WTC11 (cell line): ENCODE data around the gene POGZ. TPM values are rescaled to one million over a fixed set of nuclear protein-coding genes. Genes with fewer than 3 reads are reported as not detected.
A peak's percentile ranks its signal among the peaks of the same experiment; 100 is the strongest.

Experiments
- ATAC-seq: fragments of 200-7000 bp; cut with Tn5 transposase; 2 replicates; pipeline ENCODE4 v1.10.0; 2021; ENCODE audit warnings: mild to moderate bottlenecking, moderate library complexity
- CTCF ChIA-PET: fragments of 300-600 bp; sonication (Branson Sonifier 250); formaldehyde crosslinking; loops from one replicate; lab custom pipeline; 2021; ENCODE audit warnings: antibody characterized with exemption; lab: Charles Lee
- POLR2A ChIA-PET: fragments of 350-600 bp; sonication (Branson Sonifier 250); formaldehyde crosslinking; loops from one replicate; lab custom pipeline; 2021; ENCODE audit warnings: antibody characterized with exemption; lab: Charles Lee
- DNase-seq: peaks from one replicate; pipeline ENCODE4 v3.0.0; 2021; ENCODE audit warnings: low spot score
- H3K27ac Mint-ChIP-seq: 2 replicates; pipeline ENCODE4 v1.8.0; 2021; ENCODE audit warnings: mixed read lengths
- H3K27me3 Mint-ChIP-seq: 2 replicates; pipeline ENCODE4 v1.8.0; 2021; ENCODE audit warnings: low read depth, mild to moderate bottlenecking, moderate library complexity, mixed read lengths
- H3K36me3 Mint-ChIP-seq: 2 replicates; pipeline ENCODE4 v1.8.0; 2021; ENCODE audit warnings: mixed read lengths
- H3K4me1 Mint-ChIP-seq: 2 replicates; pipeline ENCODE4 v1.8.0; 2022; ENCODE audit warnings: mixed read lengths
- H3K4me3 Mint-ChIP-seq: 2 replicates; pipeline ENCODE4 v1.8.0; 2021; ENCODE audit warnings: mild to moderate bottlenecking, moderate library complexity, mixed read lengths
- H3K9me3 Mint-ChIP-seq: 2 replicates; pipeline ENCODE4 v1.8.0; 2021; ENCODE audit warnings: mixed read lengths
- ELF4 ChIP-seq: sonication (generic); formaldehyde crosslinking; IDR thresholded peaks from 2 replicates; pipeline ENCODE4 v1.8.1; 2022; ENCODE audit warnings: low read depth, mild to moderate bottlenecking, moderate library complexity, missing genetic modification reagents
- EMX1 ChIP-seq: fragments of 250-450 bp; sonication (Bioruptor Pico); IDR thresholded peaks from 2 replicates; pipeline ENCODE4 v1.8.0; 2021; ENCODE audit warnings: mild to moderate bottlenecking
- ERG ChIP-seq: fragments of 250-450 bp; sonication (Bioruptor Pico); IDR thresholded peaks from 2 replicates; pipeline ENCODE4 v1.8.0; 2021; ENCODE audit warnings: mild to moderate bottlenecking
- GABPB1 ChIP-seq: sonication (generic); formaldehyde crosslinking; IDR thresholded peaks from 2 replicates; pipeline ENCODE4 v1.8.1; 2023; ENCODE audit warnings: mild to moderate bottlenecking, missing genetic modification reagents
- GRHL2 ChIP-seq: fragments of 250-450 bp; sonication (Bioruptor Pico); IDR thresholded peaks from 2 replicates; pipeline ENCODE4 v1.8.0; 2022; ENCODE audit warnings: mild to moderate bottlenecking, moderate library complexity; ENCODE audit not compliant: insufficient replicate concordance, severe bottlenecking
- IRF1 ChIP-seq: sonication (generic); formaldehyde crosslinking; IDR thresholded peaks from 2 replicates; pipeline ENCODE4 v1.8.0; 2023; ENCODE audit warnings: missing genetic modification reagents
- JUN ChIP-seq: sonication (generic); formaldehyde crosslinking; IDR thresholded peaks from 2 replicates; pipeline ENCODE4 v1.8.0; 2023; ENCODE audit warnings: mild to moderate bottlenecking, missing genetic modification reagents
- NFE2L1 ChIP-seq: sonication (generic); formaldehyde crosslinking; IDR thresholded peaks from 2 replicates; pipeline ENCODE4 v1.8.1; 2023; ENCODE audit warnings: missing genetic modification reagents
- NFYB ChIP-seq: sonication (generic); formaldehyde crosslinking; conservative IDR thresholded peaks from 2 replicates; pipeline ENCODE4 v1.8.0; 2022; ENCODE audit warnings: low read depth, missing genetic modification reagents
- NR3C1 ChIP-seq: sonication (generic); formaldehyde crosslinking; conservative IDR thresholded peaks from 2 replicates; pipeline ENCODE4 v1.8.1; 2023; ENCODE audit warnings: low read depth, mild to moderate bottlenecking, missing genetic modification reagents
- PRRX2 ChIP-seq: fragments of 250-450 bp; sonication (Bioruptor Pico); IDR thresholded peaks from 2 replicates; pipeline ENCODE4 v1.8.0; 2021; ENCODE audit warnings: mild to moderate bottlenecking
- RELA ChIP-seq: sonication (generic); formaldehyde crosslinking; IDR thresholded peaks from 2 replicates; pipeline ENCODE4 v1.8.1; 2022; ENCODE audit warnings: missing genetic modification reagents, mild to moderate bottlenecking, borderline replicate concordance
- TCF7 ChIP-seq: sonication (generic); formaldehyde crosslinking; IDR thresholded peaks from 2 replicates; pipeline ENCODE4 v1.8.0; 2022; ENCODE audit warnings: mild to moderate bottlenecking, low read depth, missing genetic modification reagents, moderate library complexity
- ZNF263 ChIP-seq: sonication (generic); formaldehyde crosslinking; IDR thresholded peaks from 2 replicates; pipeline ENCODE4 v1.8.1; 2022; ENCODE audit warnings: low read depth, mild to moderate bottlenecking, moderate library complexity, missing genetic modification reagents
- total RNA-seq: library from RNA; stranded (reverse); gene quantifications from 3 replicates; pipeline ENCODE4 v1.2.3, GENCODE V29; 2021
- TF ChIP-seq, protein P1 (sequence below): sonication (generic); formaldehyde crosslinking; IDR thresholded peaks from 2 replicates; pipeline ENCODE4 v1.8.1; 2023; ENCODE audit warnings: mild to moderate bottlenecking, missing genetic modification reagents
- TF ChIP-seq, protein P2 (sequence below): sonication (generic); formaldehyde crosslinking; conservative IDR thresholded peaks from 2 replicates; pipeline ENCODE4 v1.8.1; 2023; ENCODE audit warnings: mild to moderate bottlenecking, low read depth, missing genetic modification reagents, moderate library complexity
- TF ChIP-seq, protein P3 (sequence below): sonication (generic); formaldehyde crosslinking; conservative IDR thresholded peaks from 2 replicates; pipeline ENCODE4 v1.8.1; 2022; ENCODE audit warnings: mild to moderate bottlenecking, missing genetic modification reagents
- TF ChIP-seq, protein P4 (sequence below): sonication (generic); formaldehyde crosslinking; IDR thresholded peaks from 2 replicates; pipeline ENCODE4 v1.8.0; 2022; ENCODE audit warnings: missing genetic modification reagents

The POGZ gene
- total RNA-seq, 1 experiment from 2014 or later = 88.1 TPM

- Mint-ChIP-seq H3K27ac (peak overlapping the region; percentile 5; the same call in 1 of the 2 replicates), H3K4me1 (peaks cover 24% of the 10 kb centered on the region), H3K9me3 (no peaks in the 10 kb centered on the region), H3K27me3 (no peaks in the 10 kb centered on the region), H3K4me3 (peak overlapping the region; percentile 15; the same call in 1 of the 2 replicates), H3K36me3 (no peaks in the 10 kb centered on the region)
- TF ChIP-seq IRF1 (CRISPR knock-in tag) (no peak), GABPB1 (CRISPR knock-in tag) (no peak), NFYB (CRISPR knock-in tag) (no peak), NFE2L1 (no peak), EMX1 (no peak), ERG (CRISPR knock-in tag) (no peak), TCF7 (CRISPR knock-in tag) (no peak), RELA (CRISPR knock-in tag) (no peak), ELF4 (CRISPR knock-in tag) (no peak), PRRX2 (CRISPR knock-in tag) (no peak), JUN (no peak), ZNF263 (CRISPR knock-in tag) (no peak), GRHL2 (CRISPR knock-in tag) (no peak), NR3C1 (CRISPR knock-in tag) (no peak)
- TF ChIP-seq, protein P1, sequence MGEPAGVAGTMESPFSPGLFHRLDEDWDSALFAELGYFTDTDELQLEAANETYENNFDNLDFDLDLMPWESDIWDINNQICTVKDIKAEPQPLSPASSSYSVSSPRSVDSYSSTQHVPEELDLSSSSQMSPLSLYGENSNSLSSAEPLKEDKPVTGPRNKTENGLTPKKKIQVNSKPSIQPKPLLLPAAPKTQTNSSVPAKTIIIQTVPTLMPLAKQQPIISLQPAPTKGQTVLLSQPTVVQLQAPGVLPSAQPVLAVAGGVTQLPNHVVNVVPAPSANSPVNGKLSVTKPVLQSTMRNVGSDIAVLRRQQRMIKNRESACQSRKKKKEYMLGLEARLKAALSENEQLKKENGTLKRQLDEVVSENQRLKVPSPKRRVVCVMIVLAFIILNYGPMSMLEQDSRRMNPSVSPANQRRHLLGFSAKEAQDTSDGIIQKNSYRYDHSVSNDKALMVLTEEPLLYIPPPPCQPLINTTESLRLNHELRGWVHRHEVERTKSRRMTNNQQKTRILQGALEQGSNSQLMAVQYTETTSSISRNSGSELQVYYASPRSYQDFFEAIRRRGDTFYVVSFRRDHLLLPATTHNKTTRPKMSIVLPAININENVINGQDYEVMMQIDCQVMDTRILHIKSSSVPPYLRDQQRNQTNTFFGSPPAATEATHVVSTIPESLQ (CRISPR knock-in tag) = no peak
- TF ChIP-seq, protein P2, sequence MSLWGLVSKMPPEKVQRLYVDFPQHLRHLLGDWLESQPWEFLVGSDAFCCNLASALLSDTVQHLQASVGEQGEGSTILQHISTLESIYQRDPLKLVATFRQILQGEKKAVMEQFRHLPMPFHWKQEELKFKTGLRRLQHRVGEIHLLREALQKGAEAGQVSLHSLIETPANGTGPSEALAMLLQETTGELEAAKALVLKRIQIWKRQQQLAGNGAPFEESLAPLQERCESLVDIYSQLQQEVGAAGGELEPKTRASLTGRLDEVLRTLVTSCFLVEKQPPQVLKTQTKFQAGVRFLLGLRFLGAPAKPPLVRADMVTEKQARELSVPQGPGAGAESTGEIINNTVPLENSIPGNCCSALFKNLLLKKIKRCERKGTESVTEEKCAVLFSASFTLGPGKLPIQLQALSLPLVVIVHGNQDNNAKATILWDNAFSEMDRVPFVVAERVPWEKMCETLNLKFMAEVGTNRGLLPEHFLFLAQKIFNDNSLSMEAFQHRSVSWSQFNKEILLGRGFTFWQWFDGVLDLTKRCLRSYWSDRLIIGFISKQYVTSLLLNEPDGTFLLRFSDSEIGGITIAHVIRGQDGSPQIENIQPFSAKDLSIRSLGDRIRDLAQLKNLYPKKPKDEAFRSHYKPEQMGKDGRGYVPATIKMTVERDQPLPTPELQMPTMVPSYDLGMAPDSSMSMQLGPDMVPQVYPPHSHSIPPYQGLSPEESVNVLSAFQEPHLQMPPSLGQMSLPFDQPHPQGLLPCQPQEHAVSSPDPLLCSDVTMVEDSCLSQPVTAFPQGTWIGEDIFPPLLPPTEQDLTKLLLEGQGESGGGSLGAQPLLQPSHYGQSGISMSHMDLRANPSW (CRISPR knock-in tag) = no peak
- TF ChIP-seq, protein P3, sequence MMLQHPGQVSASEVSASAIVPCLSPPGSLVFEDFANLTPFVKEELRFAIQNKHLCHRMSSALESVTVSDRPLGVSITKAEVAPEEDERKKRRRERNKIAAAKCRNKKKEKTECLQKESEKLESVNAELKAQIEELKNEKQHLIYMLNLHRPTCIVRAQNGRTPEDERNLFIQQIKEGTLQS (CRISPR knock-in tag) = no peak
- TF ChIP-seq, protein P4, sequence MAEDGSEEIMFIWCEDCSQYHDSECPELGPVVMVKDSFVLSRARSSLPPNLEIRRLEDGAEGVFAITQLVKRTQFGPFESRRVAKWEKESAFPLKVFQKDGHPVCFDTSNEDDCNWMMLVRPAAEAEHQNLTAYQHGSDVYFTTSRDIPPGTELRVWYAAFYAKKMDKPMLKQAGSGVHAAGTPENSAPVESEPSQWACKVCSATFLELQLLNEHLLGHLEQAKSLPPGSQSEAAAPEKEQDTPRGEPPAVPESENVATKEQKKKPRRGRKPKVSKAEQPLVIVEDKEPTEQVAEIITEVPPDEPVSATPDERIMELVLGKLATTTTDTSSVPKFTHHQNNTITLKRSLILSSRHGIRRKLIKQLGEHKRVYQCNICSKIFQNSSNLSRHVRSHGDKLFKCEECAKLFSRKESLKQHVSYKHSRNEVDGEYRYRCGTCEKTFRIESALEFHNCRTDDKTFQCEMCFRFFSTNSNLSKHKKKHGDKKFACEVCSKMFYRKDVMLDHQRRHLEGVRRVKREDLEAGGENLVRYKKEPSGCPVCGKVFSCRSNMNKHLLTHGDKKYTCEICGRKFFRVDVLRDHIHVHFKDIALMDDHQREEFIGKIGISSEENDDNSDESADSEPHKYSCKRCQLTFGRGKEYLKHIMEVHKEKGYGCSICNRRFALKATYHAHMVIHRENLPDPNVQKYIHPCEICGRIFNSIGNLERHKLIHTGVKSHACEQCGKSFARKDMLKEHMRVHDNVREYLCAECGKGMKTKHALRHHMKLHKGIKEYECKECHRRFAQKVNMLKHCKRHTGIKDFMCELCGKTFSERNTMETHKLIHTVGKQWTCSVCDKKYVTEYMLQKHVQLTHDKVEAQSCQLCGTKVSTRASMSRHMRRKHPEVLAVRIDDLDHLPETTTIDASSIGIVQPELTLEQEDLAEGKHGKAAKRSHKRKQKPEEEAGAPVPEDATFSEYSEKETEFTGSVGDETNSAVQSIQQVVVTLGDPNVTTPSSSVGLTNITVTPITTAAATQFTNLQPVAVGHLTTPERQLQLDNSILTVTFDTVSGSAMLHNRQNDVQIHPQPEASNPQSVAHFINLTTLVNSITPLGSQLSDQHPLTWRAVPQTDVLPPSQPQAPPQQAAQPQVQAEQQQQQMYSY (CRISPR knock-in tag) = no peak
- DNase-seq (no peak), ATAC-seq (no peak)
- ChIA-PET CTCF (interaction anchor here (0.7 to 1.8 kb wide), 3 partner anchors 27 to 72 kb away, joined by 3 to 15 read pairs (median 12); no protein-coding TSS in a partner anchor), POLR2A (interaction anchor here (0.8 to 1.3 kb wide), 2 partner anchors 26 to 63 kb away, joined by 3 read pairs; partner anchors contain the start of gene PSMB4)
These were observed 86.1 kb downstream of the POGZ start for GRCh38 chr1:151373196-151373595.
